AG08395 (cell line): ENCODE data around the gene GALNT18.
A peak's percentile ranks its signal among the peaks of the same experiment; 100 is the strongest.

Experiments used
- DNase-seq: peaks from one replicate; pipeline ENCODE4 v3.0.0; 2012; ENCODE audit warnings: mixed read lengths, low spot score

The GALNT18 gene

GRCh38 chr11:11621573-11622339 is at the start of gene GALNT18:
GALNT18 (minus strand) TSS chr11:11622005.
- DNase-seq, result peak; percentile 99

- no peak for DNase-seq
Observed at GRCh38 chr11:11670574-11670973, 48.8 kb upstream of the GALNT18 start.

DNA sequence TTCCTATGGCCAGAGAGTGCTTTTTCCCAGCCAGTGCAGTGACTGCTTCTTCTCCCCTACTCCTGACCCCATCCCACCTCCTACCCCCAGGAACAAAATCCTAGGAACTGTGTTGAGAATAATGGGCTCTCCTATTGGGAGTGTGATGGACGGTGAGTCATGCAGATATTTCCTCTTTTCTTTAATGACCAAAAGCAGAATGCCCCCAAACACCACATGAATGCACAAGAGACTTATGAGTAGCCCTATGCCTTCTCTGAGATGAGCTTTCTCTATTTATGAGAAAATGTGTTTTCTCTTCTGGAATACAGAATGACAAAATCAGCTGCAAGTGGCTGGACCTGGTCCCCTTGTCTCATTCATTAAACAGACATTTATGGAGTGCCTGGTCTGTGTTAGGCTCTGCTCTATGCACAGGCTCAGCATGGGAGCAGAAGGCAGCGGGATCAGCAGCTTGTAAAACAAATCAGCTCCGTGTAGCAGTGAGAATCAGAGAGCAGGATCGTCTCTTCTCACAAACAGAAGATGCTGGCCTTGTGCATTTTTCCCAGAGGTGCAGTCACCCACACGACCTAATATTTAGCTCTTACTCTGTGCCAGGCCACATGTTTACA is 47.5 kb upstream of the GALNT18 start:
- DNase-seq, result no peak

GRCh38 chr11:11668781-11669180 is 47.0 kb upstream of the GALNT18 start:
- DNase-seq, result no peak

DNA sequence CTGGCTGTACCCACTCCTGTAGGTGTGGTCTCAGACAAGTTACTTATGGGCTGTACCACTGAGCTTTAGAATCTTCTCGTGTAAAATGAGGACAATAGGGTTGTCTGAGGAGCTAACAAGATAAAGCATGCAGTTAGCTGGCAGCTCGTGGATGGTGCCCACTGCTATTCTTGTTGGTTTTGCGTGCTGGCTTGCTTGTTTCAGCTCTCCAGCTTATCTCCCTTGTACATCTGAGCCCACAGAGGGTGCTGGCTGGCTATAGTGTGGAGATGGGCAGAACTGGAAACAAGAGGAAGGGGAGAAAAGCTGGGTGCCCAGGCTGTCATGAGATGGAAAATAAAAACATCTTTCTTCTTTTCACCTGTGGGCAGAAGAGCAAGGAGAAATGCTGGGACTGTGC is 46.5 kb upstream of the GALNT18 start:
- DNase-seq, result no peak

DNA sequence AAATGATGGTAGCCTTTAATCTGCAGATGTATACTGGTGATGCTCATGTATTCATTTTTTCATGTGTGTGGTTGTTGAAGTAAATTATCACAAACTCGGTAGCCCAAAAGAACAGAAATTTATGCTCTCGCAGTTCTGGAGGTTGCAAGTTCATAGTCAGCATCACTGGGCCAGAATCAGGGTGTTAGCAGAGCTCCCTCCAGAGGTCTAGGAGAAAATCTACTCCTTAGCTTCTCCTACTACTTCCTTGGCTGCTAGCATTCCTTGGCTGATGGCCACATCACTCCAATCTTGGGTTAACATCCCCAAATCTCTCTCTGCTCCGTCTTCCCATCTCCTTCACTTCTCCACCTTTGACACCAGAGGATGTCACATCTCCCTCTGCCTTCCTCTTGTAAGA is 45.3 kb upstream of the GALNT18 start:
- DNase-seq, result no peak

DNA sequence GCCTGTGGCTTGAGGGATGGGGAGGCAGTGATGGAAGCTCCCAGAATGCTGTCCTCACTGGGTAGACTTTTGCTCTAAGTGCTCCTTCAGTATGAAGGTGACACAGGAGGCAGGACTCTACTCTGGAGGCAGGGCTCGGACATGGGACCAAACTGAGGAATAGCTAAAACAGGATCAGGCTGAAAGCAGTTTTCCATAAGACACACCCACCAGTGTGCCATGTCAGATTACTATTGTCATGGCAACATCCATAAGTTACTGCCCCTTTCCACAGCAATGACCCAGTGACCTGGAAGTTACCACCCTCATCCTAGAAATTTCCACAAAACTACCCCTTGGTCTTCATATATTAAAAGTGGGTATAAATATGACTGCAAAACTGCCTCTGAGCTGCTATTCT is 43.6 kb upstream of the GALNT18 start:
- DNase-seq, result no peak

DNA sequence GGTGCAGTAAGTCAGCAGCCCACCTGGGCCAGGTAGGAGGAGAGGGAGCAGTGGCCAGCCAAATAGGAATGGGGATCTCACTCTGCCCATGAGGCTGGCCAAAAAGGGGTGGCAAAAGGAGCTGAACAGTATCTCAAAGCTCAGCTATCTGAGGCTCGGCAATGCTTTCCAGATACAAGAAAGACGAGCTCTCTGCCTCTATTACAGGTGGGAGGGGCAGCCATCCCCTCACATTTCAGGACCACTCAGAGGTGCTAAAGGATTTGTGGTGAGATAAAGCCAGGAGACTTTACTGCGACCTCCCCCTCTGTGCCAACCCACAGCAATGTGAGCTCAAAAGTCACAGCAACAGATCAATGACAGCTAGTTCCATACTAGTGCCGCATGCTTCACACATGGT is 42.1 kb upstream of the GALNT18 start:
- DNase-seq, result no peak

DNA sequence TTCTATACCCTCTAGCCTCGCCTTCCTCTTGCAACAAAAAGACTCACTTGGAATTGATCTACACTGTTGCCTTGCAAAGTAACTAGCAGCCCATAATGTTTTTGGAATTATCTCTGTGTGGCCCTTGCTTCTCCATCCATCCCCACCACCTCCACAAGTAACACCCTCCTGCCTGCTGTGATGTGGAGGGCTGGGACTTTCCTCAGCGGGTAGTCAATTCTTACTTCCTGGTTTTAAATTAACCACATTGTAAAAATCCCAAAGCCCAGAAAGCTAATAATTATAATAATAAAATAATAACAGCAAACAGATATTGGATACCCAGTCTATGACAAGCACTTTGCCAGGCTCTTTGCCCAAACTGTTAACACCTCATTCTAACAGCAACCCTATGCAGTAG is 40.8 kb upstream of the GALNT18 start:
- no peak for DNase-seq

DNA sequence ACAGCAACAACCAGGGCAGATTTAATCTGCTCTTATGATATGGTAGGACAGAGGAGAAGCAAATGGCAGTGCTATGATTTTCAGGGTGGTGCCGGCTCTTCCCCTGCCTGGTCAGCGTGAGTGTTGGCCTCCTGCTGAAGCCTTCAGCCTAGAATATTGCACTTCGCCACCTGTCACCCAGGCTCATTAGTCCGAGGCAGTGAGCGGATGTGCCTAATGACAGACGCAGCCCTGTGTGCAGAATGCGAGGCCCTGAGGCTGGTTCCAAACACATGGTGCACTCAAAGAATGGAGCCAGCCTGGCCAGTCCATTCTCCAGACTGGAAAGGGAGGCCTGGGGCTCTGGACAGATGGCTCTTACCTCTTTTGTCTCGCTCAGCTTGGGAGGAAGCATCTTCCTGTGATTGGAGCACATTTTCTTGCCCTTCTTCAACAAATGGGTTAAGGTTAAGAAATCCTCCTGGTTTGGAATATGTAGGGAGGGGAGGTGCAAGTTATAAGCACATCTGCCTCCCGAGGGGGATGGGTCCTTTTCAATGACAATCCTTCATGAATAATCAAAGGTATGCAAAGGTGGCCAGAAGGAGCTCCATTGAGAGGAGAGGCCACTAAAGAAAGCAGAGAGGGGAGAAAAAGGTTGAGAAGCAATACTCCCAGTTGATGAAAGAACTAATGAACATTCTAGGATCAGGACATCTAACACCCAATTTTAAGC is 39.7 kb upstream of the GALNT18 start:
- DNase-seq, result no peak

DNA sequence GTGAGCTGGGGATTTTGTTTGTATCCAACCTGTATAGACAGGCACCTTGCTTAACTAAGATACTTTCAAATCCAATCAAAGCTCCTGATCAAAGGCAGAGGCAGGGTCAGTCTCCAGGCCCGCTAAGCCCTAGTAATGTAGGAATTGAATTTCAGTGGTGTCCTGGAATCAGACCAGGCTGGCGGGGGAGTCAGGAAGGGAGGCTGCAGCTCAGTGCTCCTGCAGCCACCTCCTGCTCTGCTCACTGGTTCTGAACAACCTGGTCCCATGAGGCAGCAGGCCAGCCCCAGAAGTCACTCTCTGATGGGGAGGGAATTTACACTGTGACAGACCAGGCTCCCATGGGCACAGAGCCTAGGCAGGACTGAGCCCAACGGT is 38.5 kb upstream of the GALNT18 start:
- DNase-seq, result no peak

GRCh38 chr11:11659567-11660362 is 38.0 kb upstream of the GALNT18 start:
- DNase-seq, result no peak

- DNase-seq, result no peak
Observed at GRCh38 chr11:11657218-11657955, 35.6 kb upstream of the GALNT18 start.

DNA sequence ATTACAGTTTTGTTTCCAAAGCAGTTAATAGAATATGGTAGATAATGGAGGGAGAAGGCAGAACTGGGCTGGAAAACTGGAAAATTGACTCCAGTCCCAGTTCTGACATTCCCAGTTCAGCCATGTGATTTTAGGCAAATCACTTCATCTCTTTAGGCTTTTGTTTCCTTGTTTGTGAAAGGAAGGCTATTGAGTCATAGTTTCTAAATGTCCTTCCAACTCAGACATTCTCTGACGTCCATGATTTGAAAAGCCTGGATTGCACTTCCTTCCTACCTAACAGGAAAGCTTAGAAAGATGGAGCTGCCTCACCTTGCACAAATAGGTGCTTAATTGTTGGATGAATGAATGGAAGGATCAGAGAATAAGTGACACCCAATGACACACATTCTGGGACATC is 19.8 kb upstream of the GALNT18 start:
- no peak for DNase-seq

GRCh38 chr11:11640996-11641395 is 19.2 kb upstream of the GALNT18 start:
- DNase-seq, result no peak

DNA sequence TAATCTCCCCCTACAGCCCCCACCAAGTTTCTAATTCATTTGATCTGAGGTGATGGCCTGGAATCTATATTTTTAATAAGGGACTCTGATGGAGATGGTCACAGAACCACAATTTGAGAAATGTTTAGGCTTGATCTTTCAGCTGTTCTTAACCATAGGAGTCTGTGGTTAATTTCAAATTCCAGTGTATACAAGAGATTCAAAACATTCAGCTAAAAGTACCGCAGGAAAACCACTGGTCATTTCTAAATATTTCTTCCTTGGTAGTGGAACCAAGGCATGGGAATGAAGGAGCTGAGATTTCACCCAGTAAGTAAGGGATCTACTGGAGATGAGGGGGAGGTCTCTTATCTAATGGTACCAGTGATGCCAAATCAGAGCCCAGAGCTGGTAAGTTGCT is 18.3 kb upstream of the GALNT18 start:
- no peak for DNase-seq

GRCh38 chr11:11636671-11637070 is 14.9 kb upstream of the GALNT18 start:
- no peak for DNase-seq

GRCh38 chr11:11635443-11635842 is 13.6 kb upstream of the GALNT18 start:
- DNase-seq, result no peak

DNA sequence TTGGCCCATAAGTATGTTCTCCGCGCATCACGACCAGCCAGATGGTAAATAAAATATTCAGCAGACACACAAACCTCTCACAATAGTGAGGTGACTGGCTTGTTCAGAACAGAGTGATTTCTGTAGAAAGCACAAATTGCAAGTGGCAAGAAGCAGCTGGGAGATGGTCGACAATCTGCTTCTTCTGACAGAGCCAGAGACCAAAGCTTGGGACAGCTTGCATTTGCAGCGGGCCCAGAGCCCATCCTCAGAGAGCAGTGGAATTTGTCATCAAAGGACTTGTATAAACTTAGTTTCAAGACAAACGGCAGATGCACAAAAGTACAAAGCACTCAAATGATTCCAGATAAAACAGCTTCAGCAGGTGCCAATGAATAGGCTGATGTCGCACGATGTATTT is 7.6 kb upstream of the GALNT18 start:
- no peak for DNase-seq

DNA sequence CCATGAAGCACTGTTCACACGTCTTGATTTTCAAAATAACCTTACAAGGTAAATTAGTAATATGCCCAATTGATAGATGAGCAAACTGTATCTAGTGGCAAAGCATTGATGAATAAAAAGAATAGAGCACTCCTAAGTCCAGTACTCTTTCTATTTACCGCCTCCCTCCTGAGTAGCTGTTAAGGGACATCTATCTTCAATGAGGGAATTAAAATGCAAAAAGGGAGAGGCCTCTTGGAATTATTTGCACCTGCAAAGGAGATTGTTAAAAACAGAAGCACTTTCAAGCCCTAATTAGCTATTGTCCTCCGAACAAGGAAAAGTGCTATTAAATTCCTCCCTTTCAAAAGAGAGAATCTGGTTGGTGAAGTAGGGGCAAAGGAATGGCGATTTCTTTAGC is 6.8 kb upstream of the GALNT18 start:
- no peak for DNase-seq

DNA sequence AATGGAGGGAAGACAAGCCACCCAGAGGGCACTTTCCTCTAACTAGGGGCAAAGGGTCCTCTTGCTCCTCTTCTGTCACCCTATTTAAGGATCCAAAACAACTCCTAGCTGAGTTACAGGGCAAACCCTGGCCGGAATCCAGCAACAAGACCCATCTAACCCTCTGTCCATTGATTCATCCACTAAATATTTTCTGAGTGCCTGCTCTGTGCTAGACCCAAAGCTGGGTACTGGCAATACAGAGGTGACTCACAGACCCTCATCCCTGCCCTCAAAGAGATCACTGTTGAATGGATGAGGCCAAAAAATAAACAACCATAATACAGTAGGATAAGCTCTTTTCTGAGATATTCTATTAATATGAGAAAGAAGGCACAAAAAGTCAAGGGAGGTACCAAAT is 4.3 kb upstream of the GALNT18 start:
- DNase-seq, result no peak

- no peak for DNase-seq
Observed at GRCh38 chr11:11624926-11625325, 3.1 kb upstream of the GALNT18 start.
